Stimulated activated CD4-positive, alpha-beta T cell treated with anti-CD3 and anti-CD28 coated beads, Interleukin-4, amount 100 ng/mL, for 24 hours (primary cell): ENCODE data around the gene AADAT.

Experiments
- DNase-seq: peaks from one replicate; pipeline ENCODE4 v3.0.0-alpha.2; 2020

Gene AADAT

DNA sequence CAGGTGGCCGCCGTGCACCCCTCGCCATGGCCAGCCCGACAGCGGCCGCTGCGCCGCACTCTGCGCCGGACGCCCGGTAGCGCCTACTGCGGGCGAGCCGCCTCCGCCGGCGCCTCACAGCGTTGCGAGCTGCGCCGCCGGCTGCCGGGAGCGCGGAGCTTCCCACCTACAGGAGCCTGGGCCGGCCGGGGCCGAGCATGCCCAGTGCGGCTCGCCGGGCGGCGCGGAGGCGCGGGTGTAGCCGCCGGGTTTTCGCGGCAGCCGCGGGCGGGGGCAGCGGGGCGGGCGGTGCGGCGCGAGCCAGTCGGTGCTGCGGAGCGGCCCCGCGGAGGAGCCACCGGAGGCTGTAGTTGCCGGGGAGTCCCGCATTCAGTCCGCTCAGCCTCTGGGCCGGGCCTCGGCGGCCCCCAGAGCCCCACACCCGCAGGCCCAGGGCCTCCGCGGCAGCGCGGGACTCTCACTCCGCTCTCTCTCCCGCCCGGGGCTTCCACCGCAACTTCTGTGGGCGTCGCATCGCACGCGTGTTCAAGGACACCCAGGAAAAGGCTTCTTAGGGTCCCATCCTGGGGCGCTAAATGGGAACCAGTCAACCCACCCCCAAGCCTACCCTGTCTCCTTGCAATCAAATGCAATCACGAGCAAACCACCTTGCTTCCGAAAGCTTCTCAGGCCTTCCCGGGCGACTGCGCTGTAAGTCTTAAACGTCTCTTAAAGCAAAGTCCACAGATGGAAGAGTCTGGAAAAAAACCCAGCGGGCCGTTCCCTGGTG, 63.3 kb downstream of the AADAT start, which contains the start of gene MFAP3L:
Gene MFAP3L (minus strand): TSS at position 143 of the 769 bp plus-strand sequence. CDS start 20,518 bp downstream, outside the sequence.
- DNase-seq: peak; percentile 83

DNA sequence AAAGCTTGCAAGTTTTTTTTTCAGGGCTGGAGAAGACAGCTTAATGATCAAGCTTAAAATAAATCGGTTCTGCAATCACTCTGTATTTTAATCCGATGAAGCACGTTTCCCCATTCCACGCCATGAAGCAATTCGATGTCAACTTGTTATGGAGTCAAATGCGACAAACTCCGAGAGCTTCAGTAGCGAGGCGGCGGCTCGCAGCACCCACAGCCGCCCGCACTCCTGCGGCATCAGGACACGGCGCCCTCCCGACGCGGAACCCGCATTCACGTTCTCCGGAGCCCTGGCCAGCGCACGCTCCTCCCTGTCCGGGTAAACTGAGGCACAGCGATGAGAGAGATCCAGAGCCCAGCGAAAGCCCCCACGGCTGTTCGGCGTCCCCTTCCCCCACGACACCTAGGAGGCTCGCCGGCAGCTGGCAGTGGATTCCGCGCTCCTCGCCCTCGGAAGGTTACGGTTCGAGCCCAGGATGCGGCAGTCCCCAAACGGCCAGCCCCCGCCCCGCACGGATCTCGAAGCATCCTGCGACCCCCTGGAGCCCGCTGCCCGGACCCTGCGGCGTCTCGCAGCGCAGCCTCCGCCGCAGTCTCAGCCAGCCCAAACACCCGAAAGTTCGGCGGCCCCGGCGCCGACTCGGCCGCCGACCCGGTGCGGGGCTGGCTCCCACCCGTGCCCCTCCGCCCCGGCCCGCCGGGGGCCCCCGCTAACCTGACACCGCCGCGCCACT, 64.1 kb downstream of the AADAT start:
- peak; percentile 9 for DNase-seq

DNA sequence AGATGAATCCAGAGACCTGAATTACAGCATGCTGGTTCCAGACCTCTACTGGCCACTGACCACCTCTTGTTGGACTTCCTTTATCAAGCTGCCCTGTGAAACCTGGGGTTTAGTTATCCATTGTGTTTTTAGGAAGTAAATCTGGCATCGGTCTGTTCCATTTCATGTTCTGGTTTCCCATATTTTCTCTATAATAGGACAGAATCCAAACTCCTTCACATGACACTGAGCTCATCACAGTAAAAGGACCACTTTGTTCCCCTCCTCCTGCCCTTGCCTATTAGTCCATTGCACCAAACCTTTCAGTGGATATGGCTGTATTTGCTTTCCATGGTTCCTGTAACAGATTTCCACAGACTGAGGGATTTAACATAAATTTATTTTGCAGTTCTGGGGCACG, 67.5 kb downstream of the AADAT start:
- no peak for DNase-seq

DNA sequence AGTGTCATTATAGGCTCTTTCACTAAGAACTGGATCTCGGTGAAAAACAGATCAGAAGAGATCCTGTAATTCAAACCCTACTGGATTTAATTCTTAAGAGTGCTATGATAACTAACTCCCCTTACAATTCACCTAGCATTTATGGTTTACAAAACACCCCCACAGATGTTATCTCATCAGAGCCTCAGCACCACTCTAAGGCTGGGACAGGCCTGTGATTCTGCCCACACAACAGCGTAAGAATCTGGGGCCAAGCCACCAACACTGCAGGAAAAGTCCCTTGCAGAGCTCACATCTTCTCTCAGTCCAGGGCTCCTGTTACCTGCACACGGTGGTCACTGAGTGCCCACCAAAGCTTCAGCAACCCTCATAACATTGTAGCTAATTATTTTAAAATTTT, 72.5 kb downstream of the AADAT start:
- DNase-seq: no peak

DNA sequence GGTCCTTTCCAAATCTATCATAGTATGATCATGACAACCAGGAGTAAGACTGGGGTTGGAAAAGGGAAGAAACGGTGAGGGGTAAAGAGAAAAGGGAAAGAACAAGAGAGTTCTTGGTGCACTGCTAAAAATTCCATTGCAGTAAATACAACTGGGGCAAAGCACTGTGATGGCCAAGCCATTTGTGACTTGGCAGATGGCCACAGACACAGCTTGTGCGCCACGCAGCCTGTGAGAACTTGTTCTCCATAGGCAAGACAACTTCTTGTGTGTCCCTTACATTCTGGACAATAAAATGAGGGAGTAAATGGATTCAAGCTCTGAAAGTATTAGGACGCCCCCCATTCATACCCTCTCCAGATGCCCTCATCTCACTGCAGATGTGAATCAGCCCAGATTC, 74.5 kb downstream of the AADAT start:
- no peak for DNase-seq

DNA sequence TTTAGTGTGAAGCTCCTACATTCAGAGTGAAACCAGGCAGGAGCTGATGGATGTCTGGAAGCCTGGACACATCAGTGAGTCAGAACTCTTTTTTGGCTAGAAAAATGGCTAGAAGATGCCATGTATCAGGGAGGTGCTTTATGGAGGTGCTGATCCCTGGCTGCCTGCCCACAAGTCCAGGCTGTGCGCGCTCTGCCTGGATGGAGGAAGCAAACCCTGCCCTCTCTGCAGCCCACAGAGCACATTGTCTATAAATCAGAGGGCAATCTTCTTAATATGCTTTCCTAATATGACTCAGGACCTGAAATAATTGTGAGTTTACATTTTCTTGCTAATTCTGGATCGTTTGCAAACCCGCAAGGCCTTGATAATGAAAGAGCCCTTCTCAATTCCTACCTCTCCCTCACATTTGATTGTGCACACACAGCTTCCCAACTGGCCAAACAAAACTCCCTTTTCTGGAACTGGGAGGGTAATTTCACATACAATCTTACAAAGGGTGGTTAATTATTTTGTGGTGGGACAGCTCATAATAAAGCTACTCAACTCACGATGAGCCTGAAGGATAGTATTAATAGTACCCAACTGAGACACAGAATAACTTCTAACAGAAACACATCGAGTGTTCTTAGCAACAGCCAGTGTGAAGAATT, 75.3 kb downstream of the AADAT start:
- no peak for DNase-seq

DNA sequence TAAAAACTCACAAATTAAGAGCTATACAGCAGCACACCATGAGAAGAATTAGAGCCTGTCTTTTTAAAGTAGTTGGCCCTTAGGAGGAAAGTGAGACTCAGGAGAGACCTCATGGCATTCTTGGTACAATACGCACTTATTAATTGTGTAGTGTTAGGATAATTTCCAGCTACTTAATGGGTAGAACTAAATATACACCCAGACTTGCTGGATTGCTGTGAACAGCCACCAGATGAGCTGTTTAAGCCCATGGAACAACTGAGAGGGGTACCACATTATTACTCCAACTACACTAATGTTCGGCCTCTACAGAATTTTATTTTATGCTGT, 77.2 kb downstream of the AADAT start:
- no peak for DNase-seq

DNA sequence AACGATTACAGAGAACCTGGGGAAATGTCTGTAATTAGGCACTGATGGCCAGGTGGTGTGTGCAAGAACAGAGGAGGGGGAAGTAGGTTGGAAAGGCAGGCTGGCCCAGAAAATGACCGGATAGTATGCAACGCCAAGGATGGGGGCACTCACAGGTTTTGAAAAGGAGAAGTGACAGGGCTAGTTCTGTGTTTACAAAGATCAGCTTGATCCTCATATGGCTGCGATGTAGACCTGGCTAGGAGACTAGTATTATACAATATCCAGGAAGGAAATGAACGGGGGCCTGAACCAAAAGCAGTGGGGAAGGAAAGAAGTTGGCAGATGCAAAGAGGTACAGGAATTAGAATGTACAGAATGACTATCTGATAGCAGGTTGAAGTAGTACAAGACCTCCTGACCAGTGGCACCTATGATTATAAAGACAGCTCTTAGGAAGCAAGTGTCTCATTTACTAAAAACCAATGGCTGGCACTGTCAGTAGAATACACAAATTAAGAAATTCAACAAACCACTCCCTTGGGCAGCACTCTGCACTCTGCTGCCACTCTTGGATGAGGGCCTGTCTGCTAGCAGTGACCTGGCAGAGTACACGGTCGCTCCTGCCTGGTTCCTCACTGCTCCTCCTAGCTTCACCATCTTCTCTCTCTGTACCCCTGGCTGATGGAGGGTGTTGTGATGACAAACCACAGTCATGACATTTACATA, 77.7 kb downstream of the AADAT start:
- no peak for DNase-seq
